ENCODE data around the gene DAAM1. TPM values are rescaled to one million over a fixed set of nuclear protein-coding genes. Genes with fewer than 3 reads are reported as not detected.

DAAM1 gene
- 9.6 and 20.9 TPM in 2 replicates for total RNA-seq

GRCh38 chr14:59188461-59189090 lies at the start of gene DAAM1:
TSS of gene DAAM1 (plus strand) at chr14:59188667. CDS start at chr14:59263478, 74,811 bp downstream.

